SH-SY5Y (cell line): ENCODE results near the gene TSPAN18.

Experiments
- GATA2 ChIP-seq: IDR thresholded peaks from 2 replicates; pipeline ENCODE4 v1.6.1; 2011; ENCODE audit warnings: mild to moderate bottlenecking, low read depth, low read length
- GATA3 ChIP-seq: IDR thresholded peaks from 2 replicates; pipeline ENCODE4 v1.6.1; 2011; ENCODE audit warnings: low read depth, mild to moderate bottlenecking, low read length, moderate library complexity

- TF ChIP-seq GATA2 (no peak), GATA3 (no peak)
Observed at GRCh38 chr11:44947114-44947513, 220.4 kb downstream of the TSPAN18 start.
